K562 (cell line): ENCODE data around the gene NKX1-2. TPM values are rescaled to one million over a fixed set of nuclear protein-coding genes. Genes with fewer than 3 reads are reported as not detected.

Experiments
- ATAC-seq: fragments of 200-7000 bp; cut with Tn5 transposase; 3 replicates; pipeline ENCODE4 v1.9.1; 2020; ENCODE audit warnings: moderate library complexity
- BruUV-seq: library from RNA; stranded (reverse); fragments of 400-500 nt; replicated peaks from 2 replicates; lab custom pipeline; 2021; lab: Mats Ljungman, UMichigan
- CTCF ChIA-PET: fragments of 300-600 bp; formaldehyde crosslinking; extraction: SDS; loops from one replicate; lab custom pipeline; 2021; ENCODE audit warnings: low intra/inter-chr PET ratio; lab: Yijun Ruan, JAX
- POLR2A ChIA-PET: fragments of 300-600, 350-650 bp; sonication (Branson Sonifier 250); formaldehyde crosslinking; extraction: SDS; loops from one replicate; lab custom pipeline; 2021; ENCODE audit warnings: antibody characterized with exemption, inconsistent platforms; lab: Yijun Ruan, JAX
- DNase-seq, 4 experiments: peaks; one replicate each; pipeline versions ENCODE4 v3.0.0 to v3.0.0-alpha.2; 2011 to 2018; ENCODE audit warnings: low spot score in 3 of 4, mixed read lengths in 3 of 4; ENCODE audit errors: extremely low read depth in 1 of 4
- FAIRE-seq: peaks from 2 replicates; lab custom pipeline; 2011; peaks lifted over from hg19 to GRCh38; lab: Jason Lieb, UNC
- H2AFZ ChIP-seq: 2 replicates; pipeline ENCODE4 v1.6.0; 2011; ENCODE audit warnings: low read depth, low read length, control low read depth, inconsistent platforms
- H3K27ac ChIP-seq: fragments of 200-600 bp; 3 replicates; pipeline ENCODE4 v1.8.0; 2011; ENCODE audit warnings: low read depth, mild to moderate bottlenecking, control low read depth, inconsistent platforms, low read length, moderate library complexity, mixed read lengths; ENCODE audit errors: extremely low read depth
- H3K27me3 ChIP-seq, 2 experiments: fragments of 300-600 bp in 1 of 2; 2 replicates in 1 of 2; 3 replicates in 1 of 2; pipeline versions ENCODE4 v1.6.0 to v1.8.0; 2011; ENCODE audit warnings: inconsistent platforms in 2 of 2, low read length in 2 of 2, mild to moderate bottlenecking in 1 of 2, mixed read lengths in 1 of 2, moderate library complexity in 1 of 2; ENCODE audit not compliant: control insufficient read depth in 2 of 2, insufficient read depth in 2 of 2
- H3K36me3 ChIP-seq: fragments of 300-600 bp; 3 replicates; pipeline ENCODE4 v1.8.0; 2011; ENCODE audit warnings: mild to moderate bottlenecking, low read length, inconsistent platforms; ENCODE audit not compliant: control insufficient read depth, insufficient read depth
- H3K4me1 ChIP-seq, 2 experiments: fragments of 200-600 bp in 1 of 2; replicated peaks in 1 of 2; 2 replicates in 1 of 2; 3 replicates in 1 of 2; pipeline versions ENCODE4 v1.5.1 to v1.8.0; 2011; ENCODE audit warnings: inconsistent platforms in 2 of 2, low read length in 2 of 2, mild to moderate bottlenecking in 1 of 2, mixed read lengths in 1 of 2, moderate library complexity in 1 of 2; ENCODE audit not compliant: control insufficient read depth in 2 of 2, insufficient read depth in 2 of 2
- H3K4me2 ChIP-seq: 2 replicates; pipeline ENCODE4 v1.6.1; 2011; ENCODE audit warnings: low read length, control low read depth, inconsistent platforms, mixed read lengths; ENCODE audit not compliant: insufficient read depth
- H3K4me3 ChIP-seq: fragments of 200-600 bp; sonication (generic), shearing (Covaris generic); 2 replicates; pipeline ENCODE4 v1.5.1; 2016; ENCODE audit warnings: control low read depth, inconsistent platforms
- H3K79me2 ChIP-seq: fragments of 200-600 bp; 3 replicates; pipeline ENCODE4 v1.8.0; 2011; ENCODE audit warnings: low read length, inconsistent platforms; ENCODE audit not compliant: control insufficient read depth, insufficient read depth
- H3K9ac ChIP-seq, 2 experiments: 2 replicates each; pipeline versions ENCODE4 v1.6.0 to v1.6.1; 2011; ENCODE audit warnings: low read depth in 2 of 2, low read length in 2 of 2, control low read depth in 1 of 2, inconsistent platforms in 1 of 2, mild to moderate bottlenecking in 1 of 2, mixed read lengths in 1 of 2; ENCODE audit not compliant: insufficient read depth in 1 of 2
- H3K9me1 ChIP-seq: one replicate; pipeline ENCODE4 v1.6.0; 2011; ENCODE audit warnings: inconsistent platforms, mild to moderate bottlenecking, low read length, moderate library complexity; ENCODE audit not compliant: control insufficient read depth, insufficient read depth
- H3K9me3 ChIP-seq: replicated peaks from 2 replicates; pipeline ENCODE4 v1.5.1; 2011; ENCODE audit warnings: low read depth, low read length, inconsistent platforms; ENCODE audit not compliant: control insufficient read depth, insufficient read depth
- H4K20me1 ChIP-seq: replicated peaks from 2 replicates; pipeline ENCODE4 v1.6.1; 2011; ENCODE audit warnings: low read length, inconsistent platforms, mixed read lengths; ENCODE audit not compliant: control insufficient read depth, insufficient read depth
- ZFX ChIP-seq: sonication (generic); formaldehyde crosslinking; IDR thresholded peaks from 2 replicates; pipeline ENCODE4 v1.8.0; 2022; ENCODE audit warnings: mild to moderate bottlenecking, missing genetic modification reagents, moderate library complexity
- WGBS: fragments of 100-300 bp; shearing (Covaris generic); methylation state at CpG from one replicate; pipeline ENCODE4 v1.1.6; 2016; ENCODE audit warnings: low coverage, mixed read lengths; ENCODE audit not compliant: insufficient coverage; ENCODE audit errors: missing lambda C conversion rate; 5-methylcytosine and 5-hydroxymethylcytosine counted together
- in situ Hi-C: fragments of 300-500 bp; cut with MboI; formaldehyde crosslinking; loops from 4 replicates; pipeline ENCODE4 v1.15.0; 2018; ENCODE audit warnings: inconsistent platforms, mixed read lengths
- intact Hi-C: fragments of 100-400 bp; cut with micrococcal nuclease; formaldehyde crosslinking; loops from 2 replicates; pipeline ENCODE4 v1.14.2; 2022
- polyA plus RNA-seq, 8 experiments: library from polyadenylated mRNA; depleted of rRNA in 4 of 8; stranded (reverse) in 5 of 8; unstranded in 3 of 8; fragments of >200 nt; fragmentation: Nextera tagmentation in 2 of 8; fragmentation: Illumina TruSeq in 1 of 8; extraction: Ambion mirVana in 2 of 8; extraction: Trizol in 1 of 8; gene quantifications; 2 replicates each; pipeline versions ENCODE4 v1.2.1 to v1.2.3, GENCODE V29; 2011 to 2014; ENCODE audit warnings: inconsistent platforms in 1 of 8, missing spikeins in 1 of 8
- total RNA-seq, 7 experiments: library from RNA; depleted of rRNA in 6 of 7; stranded (reverse); fragments of >200 nt in 6 of 7; fragmentation: Illumina TruSeq in 2 of 7; extraction: Trizol in 2 of 7; gene quantifications; 2 replicates each; pipeline versions ENCODE4 v1.2.1 to v1.2.3, GENCODE V29; 2011 to 2021; ENCODE audit warnings: low replicate concordance in 1 of 7
- TF ChIP-seq, protein P1 (sequence below): fragments of 200-800 bp; sonication (Bioruptor generic); IDR thresholded peaks from 2 replicates; pipeline ENCODE4 v1.6.1; 2017; ENCODE audit warnings: missing genetic modification characterization, missing compliant biosample characterization
- TF ChIP-seq, protein P2 (sequence below), 2 experiments: fragments of 450-650 bp; formaldehyde crosslinking in 1 of 2; IDR thresholded peaks; 2 replicates each; pipeline versions ENCODE4 v1.4.0 to v1.6.1; 2014 to 2020; ENCODE audit warnings: mild to moderate bottlenecking in 2 of 2, borderline replicate concordance in 1 of 2, low read depth in 1 of 2
- TF ChIP-seq, protein P3 (sequence below), 3 experiments: fragments of 200-800 bp in 1 of 3; fragments of 250-450 bp in 1 of 3; fragments of 450-650 bp in 1 of 3; sonication (Bioruptor Pico) in 1 of 3; sonication (Bioruptor generic) in 1 of 3; formaldehyde crosslinking in 1 of 3; IDR thresholded peaks; 2 replicates each; pipeline versions ENCODE4 v1.6.1 to v1.8.0; 2016 to 2022; ENCODE audit warnings: mild to moderate bottlenecking in 2 of 3, missing genetic modification characterization in 2 of 3, missing compliant biosample characterization in 1 of 3, moderate library complexity in 1 of 3

The NKX1-2 gene
- total and polyA plus RNA-seq, 9 of the 15 experiments (the other 6 are each of a cell fraction or from before 2014, with no cell fraction given) = not detected

DNA sequence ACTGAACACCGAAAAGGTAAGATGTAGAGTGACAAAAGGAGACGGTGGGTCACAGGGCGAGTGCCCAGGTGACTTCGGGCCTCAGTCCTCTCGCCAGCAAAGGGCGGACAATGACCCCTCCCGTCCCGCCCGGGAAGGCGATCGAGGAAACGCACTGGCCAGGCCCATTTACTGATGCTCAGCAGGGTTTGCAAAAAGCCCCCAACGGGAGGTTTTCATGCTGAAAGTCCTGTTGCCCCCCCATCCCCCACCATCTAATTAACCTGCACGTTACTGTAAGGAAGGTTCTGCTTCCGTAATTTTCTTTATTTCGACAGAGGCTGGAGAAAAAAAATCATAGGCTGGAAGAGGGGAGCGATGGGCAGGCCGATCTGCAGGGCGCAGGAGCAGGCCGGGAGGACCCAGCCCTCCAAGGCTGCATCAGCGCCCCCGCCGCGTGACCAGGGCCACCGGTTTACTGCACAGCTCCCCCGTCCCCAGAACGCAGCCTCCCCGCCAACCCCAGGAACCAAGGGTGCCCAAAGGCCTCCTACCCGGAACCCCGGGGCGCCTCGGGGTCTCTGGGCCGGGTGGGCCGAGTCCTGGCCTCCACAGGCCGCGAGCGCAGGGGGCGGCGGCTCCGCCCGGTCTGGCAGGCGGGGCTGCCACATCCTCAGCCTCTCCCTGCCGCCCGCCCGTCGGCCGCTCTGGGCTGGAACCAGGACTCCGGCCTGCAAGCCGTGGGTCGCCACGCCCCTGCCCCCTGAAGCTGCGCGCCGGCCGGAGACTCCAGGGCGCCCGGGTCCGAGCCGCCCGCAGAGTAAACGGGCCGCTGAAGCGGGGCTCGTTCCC lies 31.7 kb downstream of the NKX1-2 start:
- Histone ChIP-seq H3K79me2 (peaks cover 57% of the 10 kb centered on the region), H3K27me3 (no peaks in the 10 kb centered on the region), H2AFZ (peak overlapping the region; percentile 40; the same call in 1 of the 2 replicates), H4K20me1 (peaks cover 14% of the 10 kb centered on the region; the same call in 1 of the 2 replicates), H3K27ac (peak overlapping the region; percentile 67; the same call in 2 of the 3 replicates), H3K9ac (peak overlapping the region; percentile 53 to 91), H3K9me1 (no peaks in the 10 kb centered on the region), H3K4me2 (peak overlapping the region; percentile 70), H3K36me3 (peaks cover 17% of the 10 kb centered on the region), H3K9me3 (no peaks in the 10 kb centered on the region), H3K4me3 (peak overlapping the region; percentile 69), H3K4me1 (peaks cover 33 to 37% of the 10 kb centered on the region in 2 experiments)
- peak in 2 of 4 experiments; percentile 42 to 60 for DNase-seq
- peak; percentile 68 for ATAC-seq
- BruUV-seq = no TSS peak
- POLR2A ChIA-PET = interaction anchor here (0.6 to 1.5 kb wide), 12 partner anchors 9 to 124 kb away, joined by 3 to 10 read pairs (median 3); no protein-coding TSS in a partner anchor
- intact Hi-C loops (loop anchor here (5.0 kb wide), 1 partner anchor 49 kb away; no protein-coding TSS in a partner anchor), in situ Hi-C loops (no loop called here)
- no peak for FAIRE-seq
- CTCF ChIA-PET = no interaction called here
- 2% methylated on average over 30 of the region's 64 CpGs for WGBS
- TF ChIP-seq ZFX (CRISPR knock-in tag) = peak; percentile 52; the same call in 1 of the 2 replicates
- TF ChIP-seq, protein P1, sequence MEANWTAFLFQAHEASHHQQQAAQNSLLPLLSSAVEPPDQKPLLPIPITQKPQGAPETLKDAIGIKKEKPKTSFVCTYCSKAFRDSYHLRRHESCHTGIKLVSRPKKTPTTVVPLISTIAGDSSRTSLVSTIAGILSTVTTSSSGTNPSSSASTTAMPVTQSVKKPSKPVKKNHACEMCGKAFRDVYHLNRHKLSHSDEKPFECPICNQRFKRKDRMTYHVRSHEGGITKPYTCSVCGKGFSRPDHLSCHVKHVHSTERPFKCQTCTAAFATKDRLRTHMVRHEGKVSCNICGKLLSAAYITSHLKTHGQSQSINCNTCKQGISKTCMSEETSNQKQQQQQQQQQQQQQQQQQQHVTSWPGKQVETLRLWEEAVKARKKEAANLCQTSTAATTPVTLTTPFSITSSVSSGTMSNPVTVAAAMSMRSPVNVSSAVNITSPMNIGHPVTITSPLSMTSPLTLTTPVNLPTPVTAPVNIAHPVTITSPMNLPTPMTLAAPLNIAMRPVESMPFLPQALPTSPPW (CRISPR knock-in tag) = peak; percentile 23; the same call in 1 of the 2 replicates
- TF ChIP-seq, protein P2, sequence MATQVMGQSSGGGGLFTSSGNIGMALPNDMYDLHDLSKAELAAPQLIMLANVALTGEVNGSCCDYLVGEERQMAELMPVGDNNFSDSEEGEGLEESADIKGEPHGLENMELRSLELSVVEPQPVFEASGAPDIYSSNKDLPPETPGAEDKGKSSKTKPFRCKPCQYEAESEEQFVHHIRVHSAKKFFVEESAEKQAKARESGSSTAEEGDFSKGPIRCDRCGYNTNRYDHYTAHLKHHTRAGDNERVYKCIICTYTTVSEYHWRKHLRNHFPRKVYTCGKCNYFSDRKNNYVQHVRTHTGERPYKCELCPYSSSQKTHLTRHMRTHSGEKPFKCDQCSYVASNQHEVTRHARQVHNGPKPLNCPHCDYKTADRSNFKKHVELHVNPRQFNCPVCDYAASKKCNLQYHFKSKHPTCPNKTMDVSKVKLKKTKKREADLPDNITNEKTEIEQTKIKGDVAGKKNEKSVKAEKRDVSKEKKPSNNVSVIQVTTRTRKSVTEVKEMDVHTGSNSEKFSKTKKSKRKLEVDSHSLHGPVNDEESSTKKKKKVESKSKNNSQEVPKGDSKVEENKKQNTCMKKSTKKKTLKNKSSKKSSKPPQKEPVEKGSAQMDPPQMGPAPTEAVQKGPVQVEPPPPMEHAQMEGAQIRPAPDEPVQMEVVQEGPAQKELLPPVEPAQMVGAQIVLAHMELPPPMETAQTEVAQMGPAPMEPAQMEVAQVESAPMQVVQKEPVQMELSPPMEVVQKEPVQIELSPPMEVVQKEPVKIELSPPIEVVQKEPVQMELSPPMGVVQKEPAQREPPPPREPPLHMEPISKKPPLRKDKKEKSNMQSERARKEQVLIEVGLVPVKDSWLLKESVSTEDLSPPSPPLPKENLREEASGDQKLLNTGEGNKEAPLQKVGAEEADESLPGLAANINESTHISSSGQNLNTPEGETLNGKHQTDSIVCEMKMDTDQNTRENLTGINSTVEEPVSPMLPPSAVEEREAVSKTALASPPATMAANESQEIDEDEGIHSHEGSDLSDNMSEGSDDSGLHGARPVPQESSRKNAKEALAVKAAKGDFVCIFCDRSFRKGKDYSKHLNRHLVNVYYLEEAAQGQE (IDR thresholded peaks at IDR 0.05; ENCODE audit: borderline replicate concordance) = 0 out of 2 replicates have a peak, but pooled peaks have one; percentile 5
- TF ChIP-seq, protein P2 (CRISPR knock-in tag; IDR thresholded peaks at IDR 0.05; ENCODE audit: low read depth) = no peak
- TF ChIP-seq, protein P3, sequence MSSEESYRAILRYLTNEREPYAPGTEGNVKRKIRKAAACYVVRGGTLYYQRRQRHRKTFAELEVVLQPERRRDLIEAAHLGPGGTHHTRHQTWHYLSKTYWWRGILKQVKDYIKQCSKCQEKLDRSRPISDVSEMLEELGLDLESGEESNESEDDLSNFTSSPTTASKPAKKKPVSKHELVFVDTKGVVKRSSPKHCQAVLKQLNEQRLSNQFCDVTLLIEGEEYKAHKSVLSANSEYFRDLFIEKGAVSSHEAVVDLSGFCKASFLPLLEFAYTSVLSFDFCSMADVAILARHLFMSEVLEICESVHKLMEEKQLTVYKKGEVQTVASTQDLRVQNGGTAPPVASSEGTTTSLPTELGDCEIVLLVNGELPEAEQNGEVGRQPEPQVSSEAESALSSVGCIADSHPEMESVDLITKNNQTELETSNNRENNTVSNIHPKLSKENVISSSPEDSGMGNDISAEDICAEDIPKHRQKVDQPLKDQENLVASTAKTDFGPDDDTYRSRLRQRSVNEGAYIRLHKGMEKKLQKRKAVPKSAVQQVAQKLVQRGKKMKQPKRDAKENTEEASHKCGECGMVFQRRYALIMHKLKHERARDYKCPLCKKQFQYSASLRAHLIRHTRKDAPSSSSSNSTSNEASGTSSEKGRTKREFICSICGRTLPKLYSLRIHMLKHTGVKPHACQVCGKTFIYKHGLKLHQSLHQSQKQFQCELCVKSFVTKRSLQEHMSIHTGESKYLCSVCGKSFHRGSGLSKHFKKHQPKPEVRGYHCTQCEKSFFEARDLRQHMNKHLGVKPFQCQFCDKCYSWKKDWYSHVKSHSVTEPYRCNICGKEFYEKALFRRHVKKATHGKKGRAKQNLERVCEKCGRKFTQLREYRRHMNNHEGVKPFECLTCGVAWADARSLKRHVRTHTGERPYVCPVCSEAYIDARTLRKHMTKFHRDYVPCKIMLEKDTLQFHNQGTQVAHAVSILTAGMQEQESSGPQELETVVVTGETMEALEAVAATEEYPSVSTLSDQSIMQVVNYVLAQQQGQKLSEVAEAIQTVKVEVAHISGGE (CRISPR knock-in tag; IDR thresholded peaks at IDR 0.05) = no peak
